ENCODE results near the gene FMNL2.

FMNL2 gene

GRCh38 chr2:152618193-152618564 lies 283.2 kb downstream of the FMNL2 start:
- no peak for DNase-seq (ENCODE audit: low read depth)
- TF ChIP-seq, protein P1, sequence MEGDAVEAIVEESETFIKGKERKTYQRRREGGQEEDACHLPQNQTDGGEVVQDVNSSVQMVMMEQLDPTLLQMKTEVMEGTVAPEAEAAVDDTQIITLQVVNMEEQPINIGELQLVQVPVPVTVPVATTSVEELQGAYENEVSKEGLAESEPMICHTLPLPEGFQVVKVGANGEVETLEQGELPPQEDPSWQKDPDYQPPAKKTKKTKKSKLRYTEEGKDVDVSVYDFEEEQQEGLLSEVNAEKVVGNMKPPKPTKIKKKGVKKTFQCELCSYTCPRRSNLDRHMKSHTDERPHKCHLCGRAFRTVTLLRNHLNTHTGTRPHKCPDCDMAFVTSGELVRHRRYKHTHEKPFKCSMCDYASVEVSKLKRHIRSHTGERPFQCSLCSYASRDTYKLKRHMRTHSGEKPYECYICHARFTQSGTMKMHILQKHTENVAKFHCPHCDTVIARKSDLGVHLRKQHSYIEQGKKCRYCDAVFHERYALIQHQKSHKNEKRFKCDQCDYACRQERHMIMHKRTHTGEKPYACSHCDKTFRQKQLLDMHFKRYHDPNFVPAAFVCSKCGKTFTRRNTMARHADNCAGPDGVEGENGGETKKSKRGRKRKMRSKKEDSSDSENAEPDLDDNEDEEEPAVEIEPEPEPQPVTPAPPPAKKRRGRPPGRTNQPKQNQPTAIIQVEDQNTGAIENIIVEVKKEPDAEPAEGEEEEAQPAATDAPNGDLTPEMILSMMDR (IDR thresholded peaks at IDR 0.05; ENCODE audit: insufficient read depth, low read depth, low read length, missing control alignments) = no peak
- H3K4me3 ChIP-seq (ENCODE audit: low read depth, low read length) = no peak overlapping the region

GRCh38 chr2:152620208-152620607 lies 285.2 kb downstream of the FMNL2 start:
- TF ChIP-seq, protein P1 (IDR thresholded peaks at IDR 0.05; ENCODE audit: insufficient read depth, low read depth, low read length, missing control alignments) = no peak
- no peak overlapping the region for H3K4me3 ChIP-seq (ENCODE audit: low read depth, low read length)
- no peak for DNase-seq (ENCODE audit: low read depth)

- no peak overlapping the region for H3K4me3 ChIP-seq (ENCODE audit: low read depth, low read length)
- TF ChIP-seq, protein P1 (IDR thresholded peaks at IDR 0.05; ENCODE audit: insufficient read depth, low read depth, low read length, missing control alignments) = no peak
- no peak for DNase-seq (ENCODE audit: low read depth)
These were observed 286.0 kb downstream of the FMNL2 start for GRCh38 chr2:152620985-152621384.

DNA sequence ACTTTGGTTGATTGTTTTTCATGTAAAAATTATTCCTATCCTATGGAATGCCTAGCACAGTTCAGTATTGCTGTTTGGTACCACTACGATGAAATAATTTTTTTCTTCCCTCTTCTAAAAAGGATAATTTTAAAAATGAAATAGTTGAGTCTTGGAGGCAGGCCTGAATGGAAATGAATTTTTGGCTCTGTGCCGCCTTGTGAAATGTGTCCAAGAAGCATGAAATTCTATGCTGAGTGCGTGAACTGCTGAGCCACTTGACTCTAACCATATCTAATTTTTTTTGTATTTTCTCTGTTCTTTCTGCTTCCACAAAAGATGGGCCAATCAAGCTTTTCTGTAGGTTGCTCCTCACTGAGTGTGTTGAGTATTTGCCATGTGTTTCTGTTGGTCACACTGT lies 287.2 kb downstream of the FMNL2 start:
- TF ChIP-seq, protein P1 (IDR thresholded peaks at IDR 0.05; ENCODE audit: insufficient read depth, low read depth, low read length, missing control alignments) = no peak
- DNase-seq (ENCODE audit: low read depth) = no peak
- no peak overlapping the region for H3K4me3 ChIP-seq (ENCODE audit: low read depth, low read length)

DNA sequence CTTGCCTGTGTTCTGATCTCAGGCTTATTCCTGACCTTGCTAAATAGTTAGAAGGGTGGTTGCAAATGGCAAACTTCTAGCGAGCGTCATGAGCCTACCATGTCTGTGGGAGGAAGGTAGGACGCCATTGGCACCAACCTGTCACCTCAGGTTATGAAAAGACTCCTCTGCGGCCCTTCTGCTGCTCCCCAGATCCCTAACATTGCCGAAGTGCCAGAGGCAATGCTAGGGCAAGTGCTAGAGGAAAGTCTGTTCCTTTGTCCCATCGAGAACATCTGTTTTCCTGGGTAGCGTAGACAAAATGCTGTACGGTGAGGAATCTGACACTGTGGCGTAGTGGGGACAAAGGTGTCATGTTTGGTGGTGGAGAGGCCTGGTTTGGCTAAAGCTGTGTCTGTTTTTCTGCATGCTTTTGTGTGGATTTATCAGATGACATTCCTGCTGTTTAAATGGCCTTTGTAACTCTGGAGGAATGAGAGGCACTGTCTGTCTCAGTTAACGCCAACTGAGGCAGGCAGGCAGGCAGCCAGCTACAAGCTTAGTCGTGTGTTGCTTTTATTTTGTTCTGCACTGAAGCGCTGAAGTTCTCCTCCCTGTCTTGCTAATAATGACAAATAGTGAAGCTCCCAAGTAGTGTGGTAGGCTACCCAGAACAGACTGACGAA lies 288.2 kb downstream of the FMNL2 start:
- TF ChIP-seq, protein P1 (IDR thresholded peaks at IDR 0.05; ENCODE audit: insufficient read depth, low read depth, low read length, missing control alignments) = no peak
- DNase-seq (ENCODE audit: low read depth) = no peak
- no peak overlapping the region for H3K4me3 ChIP-seq (ENCODE audit: low read depth, low read length)

DNA sequence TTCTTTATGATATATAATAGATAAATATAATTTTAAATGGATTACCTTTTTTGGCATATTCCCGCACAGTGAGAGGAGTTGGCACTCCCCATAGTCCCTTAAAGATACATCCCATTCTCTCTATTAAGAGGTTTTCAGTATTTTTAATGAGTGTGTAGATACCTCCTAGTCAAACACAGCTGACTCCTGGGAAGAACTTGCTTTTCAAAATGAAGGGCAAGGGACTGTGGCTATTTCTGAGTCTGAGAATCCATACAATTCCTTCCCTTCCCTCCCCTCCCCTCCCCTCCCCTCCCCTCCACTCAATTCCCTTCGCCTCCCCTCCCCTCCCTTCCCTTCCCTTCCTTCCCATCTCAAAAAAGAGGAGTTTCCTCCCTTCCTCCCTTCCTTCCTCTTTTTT lies 288.8 kb downstream of the FMNL2 start:
- TF ChIP-seq, protein P1 (IDR thresholded peaks at IDR 0.05; ENCODE audit: insufficient read depth, low read depth, low read length, missing control alignments) = no peak
- DNase-seq (ENCODE audit: low read depth) = no peak
- no peak overlapping the region for H3K4me3 ChIP-seq (ENCODE audit: low read depth, low read length)

GRCh38 chr2:152624805-152625204 lies 289.8 kb downstream of the FMNL2 start:
- TF ChIP-seq, protein P1 (IDR thresholded peaks at IDR 0.05; ENCODE audit: insufficient read depth, low read depth, low read length, missing control alignments) = no peak
- no peak overlapping the region for H3K4me3 ChIP-seq (ENCODE audit: low read depth, low read length)
- DNase-seq (ENCODE audit: low read depth) = no peak
